IMR-90 (cell line): ENCODE results near the gene COX4I1. TPM values are rescaled to one million over a fixed set of nuclear protein-coding genes. Genes with fewer than 3 reads are reported as not detected.

Experiments used
- ATAC-seq: fragments of 200-7000 bp; cut with Tn5 transposase; 2 replicates; pipeline ENCODE4 v1.9.1; 2020; ENCODE audit warnings: low read depth, mild to moderate bottlenecking, moderate library complexity
- BruUV-seq: library from RNA; stranded (reverse); fragments of 400-500 nt; replicated peaks from 2 replicates; lab custom pipeline; 2021; lab: Mats Ljungman, UMichigan
- CTCF ChIA-PET: fragments of 300-600 bp; formaldehyde crosslinking; extraction: SDS; loops from one replicate; lab custom pipeline; 2021; ENCODE audit warnings: antibody characterized with exemption; lab: Yijun Ruan, JAX
- POLR2A ChIA-PET: fragments of 300-600 bp; sonication (Branson Sonifier 250); formaldehyde crosslinking; loops from one replicate; lab custom pipeline; 2022; ENCODE audit warnings: antibody characterized with exemption; ENCODE audit not compliant: unreplicated experiment; lab: Charles Lee
- DNase-seq: peaks from one replicate; pipeline ENCODE4 v3.0.0; 2013
- H2AFZ ChIP-seq: replicated peaks from 2 replicates; pipeline ENCODE3; 2013; ENCODE audit warnings: low read length, mild to moderate bottlenecking; ENCODE audit not compliant: poor library complexity
- H2AK5ac ChIP-seq: 2 replicates; pipeline ENCODE4 v1.6.1; 2013; ENCODE audit warnings: low read depth, low read length, inconsistent platforms
- H2AK9ac ChIP-seq: replicated peaks from 2 replicates; pipeline ENCODE3; 2013; ENCODE audit warnings: mild to moderate bottlenecking, low read depth, low read length, moderate library complexity; ENCODE audit not compliant: poor library complexity
- H2BK120ac ChIP-seq: 2 replicates; pipeline ENCODE4 v1.6.1; 2013; ENCODE audit warnings: low read depth, low read length, inconsistent platforms
- H2BK15ac ChIP-seq: 3 replicates; pipeline ENCODE4 v1.6.1; 2013; ENCODE audit warnings: low read depth, low read length, inconsistent platforms
- H2BK20ac ChIP-seq: 2 replicates; pipeline ENCODE4 v1.6.1; 2013; ENCODE audit warnings: low read depth, mild to moderate bottlenecking, inconsistent platforms, low read length, moderate library complexity
- H2BK5ac ChIP-seq: 2 replicates; pipeline ENCODE4 v1.6.1; 2013; ENCODE audit warnings: mild to moderate bottlenecking, low read depth, low read length, inconsistent platforms; ENCODE audit not compliant: poor library complexity, severe bottlenecking
- H3K14ac ChIP-seq: replicated peaks from 2 replicates; pipeline ENCODE4 v1.6.1; 2013; ENCODE audit warnings: low read depth, low read length, inconsistent platforms
- H3K18ac ChIP-seq: 2 replicates; pipeline ENCODE4 v1.6.1; 2013; ENCODE audit warnings: low read depth, low read length, control low read depth
- H3K23ac ChIP-seq: 2 replicates; pipeline ENCODE4 v1.6.1; 2013; ENCODE audit warnings: low read depth, low read length, inconsistent platforms
- H3K27ac ChIP-seq: 2 replicates; pipeline ENCODE4 v1.5.1; 2013; ENCODE audit warnings: mild to moderate bottlenecking, control low read depth, low read length; ENCODE audit not compliant: insufficient read depth
- H3K27me3 ChIP-seq: 2 replicates; pipeline ENCODE4 v1.6.1; 2013; ENCODE audit warnings: low read length; ENCODE audit not compliant: control insufficient read depth, insufficient read depth
- H3K36me3 ChIP-seq: 2 replicates; pipeline ENCODE4 v1.6.1; 2013; ENCODE audit warnings: low read length, mixed read lengths; ENCODE audit not compliant: control insufficient read depth, insufficient read depth
- H3K4ac ChIP-seq: 2 replicates; pipeline ENCODE4 v1.6.1; 2013; ENCODE audit warnings: low read depth, low read length, inconsistent platforms
- H3K4me1 ChIP-seq: 2 replicates; pipeline ENCODE4 v1.6.1; 2013; ENCODE audit warnings: low read length, mixed read lengths; ENCODE audit not compliant: control insufficient read depth, insufficient read depth
- H3K4me2 ChIP-seq: 2 replicates; pipeline ENCODE4 v1.6.1; 2013; ENCODE audit warnings: low read depth, mild to moderate bottlenecking, control low read depth, low read length, moderate library complexity
- H3K4me3 ChIP-seq: 2 replicates; pipeline ENCODE4 v1.5.1; 2013; ENCODE audit warnings: low read depth, mild to moderate bottlenecking, control low read depth, low read length, moderate library complexity; ENCODE audit not compliant: insufficient read depth
- H3K56ac ChIP-seq: 2 replicates; pipeline ENCODE4 v1.6.1; 2013; ENCODE audit warnings: low read length, inconsistent platforms; ENCODE audit not compliant: insufficient read depth; ENCODE audit errors: extremely low read depth
- H3K79me1 ChIP-seq, 2 experiments: 2 replicates each; pipeline ENCODE4 v1.6.1; 2013; ENCODE audit warnings: low read length in 2 of 2, inconsistent platforms in 1 of 2, low read depth in 1 of 2
- H3K9ac ChIP-seq: 2 replicates; pipeline ENCODE4 v1.6.1; 2013; ENCODE audit warnings: low read depth, low read length, control low read depth
- H3K9me1 ChIP-seq: 2 replicates; pipeline ENCODE4 v1.6.1; 2013; ENCODE audit warnings: low read length, inconsistent platforms; ENCODE audit not compliant: insufficient read depth
- H3K9me3 ChIP-seq: 2 replicates; pipeline ENCODE4 v1.6.1; 2013; ENCODE audit warnings: low read length; ENCODE audit not compliant: control insufficient read depth, insufficient read depth
- H4K20me1 ChIP-seq: 2 replicates; pipeline ENCODE4 v1.6.1; 2013; ENCODE audit warnings: low read length, inconsistent platforms; ENCODE audit not compliant: insufficient read depth
- H4K5ac ChIP-seq: 2 replicates; pipeline ENCODE4 v1.6.1; 2013; ENCODE audit warnings: mild to moderate bottlenecking, low read depth, low read length, control low read depth
- H4K8ac ChIP-seq, 2 experiments: 2 replicates each; pipeline ENCODE4 v1.6.1; 2013; ENCODE audit warnings: low read depth in 2 of 2, low read length in 2 of 2, control low read depth in 1 of 2, inconsistent platforms in 1 of 2
- H4K91ac ChIP-seq: 2 replicates; pipeline ENCODE4 v1.6.1; 2013; ENCODE audit warnings: low read depth, low read length, inconsistent platforms; ENCODE audit not compliant: insufficient read depth
- CEBPB ChIP-seq: IDR thresholded peaks from 2 replicates; pipeline ENCODE4 v1.6.1; 2012; ENCODE audit warnings: low read depth, low read length, improper control_type of control experiment
- CHD1 ChIP-seq: IDR thresholded peaks from 2 replicates; pipeline ENCODE4 v1.6.1; 2012; ENCODE audit warnings: low read depth, low read length, improper control_type of control experiment
- FOS ChIP-seq: fragments of 150-350 bp; IDR thresholded peaks from 2 replicates; pipeline ENCODE4 v1.6.1; 2016; ENCODE audit warnings: low read depth, low read length
- NFE2L2 ChIP-seq: fragments of 150-350 bp; IDR thresholded peaks from 2 replicates; pipeline ENCODE4 v1.6.1; 2016; ENCODE audit warnings: low read depth, mild to moderate bottlenecking, low read length
- RAD21 ChIP-seq: IDR thresholded peaks from 2 replicates; pipeline ENCODE4 v1.6.1; 2012; ENCODE audit warnings: low read length, improper control_type of control experiment
- RCOR1 ChIP-seq: IDR thresholded peaks from 2 replicates; pipeline ENCODE4 v1.6.1; 2012; ENCODE audit warnings: mild to moderate bottlenecking, low read length, improper control_type of control experiment; ENCODE audit not compliant: insufficient replicate concordance
- WGBS, 2 experiments: methylation state at CpG; one replicate each; pipeline versions ENCODE4 v1.1.5 to v1.1.7; 2013; ENCODE audit warnings: missing lambda C conversion rate in 2 of 2; ENCODE audit not compliant: insufficient read length in 1 of 2; ENCODE audit errors: extremely low coverage in 2 of 2; 5-methylcytosine and 5-hydroxymethylcytosine counted together
- dilution Hi-C: fragments of 300-500 bp; cut with HindIII; formaldehyde crosslinking; loops from one replicate; pipeline ENCODE4 v1.14.3; 2018; ENCODE audit warnings: low sequenced_read_pairs; ENCODE audit not compliant: unreplicated experiment
- in situ Hi-C: fragments of 300-500 bp; cut with MboI; formaldehyde crosslinking; loops from 3 replicates; pipeline ENCODE4 v1.14.3; 2019; ENCODE audit warnings: low sequenced_read_pairs, inconsistent platforms, mixed read lengths
- intact Hi-C: fragments of 100-400 bp; cut with micrococcal nuclease; formaldehyde crosslinking; loops from 2 replicates; pipeline ENCODE4 v1.10.0; 2022
- polyA plus RNA-seq, 3 experiments: library from polyadenylated mRNA; depleted of rRNA; stranded (reverse); fragments of >200 nt; gene quantifications; 2 replicates each; pipeline ENCODE4 v1.2.3, GENCODE V29; 2012; ENCODE audit warnings: low replicate concordance in 1 of 3
- total RNA-seq: library from RNA; depleted of rRNA; stranded (reverse); fragments of >200 nt; gene quantifications from 2 replicates; pipeline ENCODE4 v1.2.3, GENCODE V29; 2012
- TF ChIP-seq, protein P1 (sequence below): conservative IDR thresholded peaks from 2 replicates; pipeline ENCODE4 v1.5.1; 2012; ENCODE audit warnings: mild to moderate bottlenecking, low read depth, low read length, improper control_type of control experiment
- TF ChIP-seq, protein P2 (sequence below): fragments of 150-350 bp; IDR thresholded peaks from 2 replicates; pipeline ENCODE4 v1.6.1; 2016; ENCODE audit warnings: low read depth, mild to moderate bottlenecking, low read length, moderate library complexity, borderline replicate concordance

COX4I1 gene
- total and polyA plus RNA-seq, 2 of the 4 experiments (the other 2 are of a cell fraction) = 397 to 700 TPM

DNA sequence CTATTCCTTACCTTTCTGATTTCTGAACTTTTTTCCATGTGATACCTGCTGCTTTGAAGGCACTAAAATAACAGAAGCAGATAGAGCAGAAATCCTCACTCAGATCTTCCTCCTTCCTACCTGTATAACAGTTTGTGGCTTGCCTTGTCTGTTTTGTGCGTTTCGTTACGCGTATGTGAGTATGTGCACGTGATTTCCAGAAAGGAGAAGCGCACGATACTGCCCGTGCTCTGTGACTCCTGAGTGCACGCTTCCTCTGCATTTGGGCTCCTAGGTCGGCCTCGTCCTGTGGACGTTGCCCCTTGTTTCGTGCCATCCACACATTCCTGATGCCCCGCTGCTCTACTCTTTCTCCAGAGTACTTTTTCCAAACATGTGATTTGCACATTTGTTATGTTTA is 4.1 kb downstream of the COX4I1 start:
- peaks cover 44% of the 10 kb centered on the region for H3K36me3 ChIP-seq
- ATAC-seq = no peak
- no TSS peak for BruUV-seq

More for the DNA sequence above, 4.1 kb downstream of the COX4I1 start:
- Histone ChIP-seq H3K56ac (no peak overlapping the region), H2BK120ac (no peak overlapping the region), H3K4ac (no peak overlapping the region), H3K27ac (no peak overlapping the region), H3K4me1 (peaks cover 2% of the 10 kb centered on the region; the same call in 1 of the 2 replicates), H2AK9ac (no peak overlapping the region), H3K4me2 (no peak overlapping the region), H4K91ac (no peak overlapping the region), H3K18ac (no peak overlapping the region), H3K9ac (no peak overlapping the region), H4K20me1 (peaks cover 45% of the 10 kb centered on the region), H3K14ac (no peak overlapping the region), H3K27me3 (no peaks in the 10 kb centered on the region), H2BK20ac (no peak overlapping the region), H2BK5ac (no peak overlapping the region), H3K9me1 (no peaks in the 10 kb centered on the region; the same call in 1 of the 2 replicates), H3K79me1 (peaks cover 41 to 57% of the 10 kb centered on the region in 2 experiments), H3K23ac (no peak overlapping the region), H2AFZ (no peak overlapping the region), H2BK15ac (no peak overlapping the region), H3K4me3 (no peak overlapping the region), H3K9me3 (no peaks in the 10 kb centered on the region), H2AK5ac (no peak overlapping the region), H4K8ac (no peak overlapping the region), H4K5ac (no peak overlapping the region)
- 83% methylated on average over 8 of the region's 14 CpGs; no CpG with 5 or more reads in 1 of the 2 experiments for WGBS, 2 experiments
- TF ChIP-seq CHD1 = no peak
- TF ChIP-seq CEBPB = no peak
- TF ChIP-seq, protein P1, sequence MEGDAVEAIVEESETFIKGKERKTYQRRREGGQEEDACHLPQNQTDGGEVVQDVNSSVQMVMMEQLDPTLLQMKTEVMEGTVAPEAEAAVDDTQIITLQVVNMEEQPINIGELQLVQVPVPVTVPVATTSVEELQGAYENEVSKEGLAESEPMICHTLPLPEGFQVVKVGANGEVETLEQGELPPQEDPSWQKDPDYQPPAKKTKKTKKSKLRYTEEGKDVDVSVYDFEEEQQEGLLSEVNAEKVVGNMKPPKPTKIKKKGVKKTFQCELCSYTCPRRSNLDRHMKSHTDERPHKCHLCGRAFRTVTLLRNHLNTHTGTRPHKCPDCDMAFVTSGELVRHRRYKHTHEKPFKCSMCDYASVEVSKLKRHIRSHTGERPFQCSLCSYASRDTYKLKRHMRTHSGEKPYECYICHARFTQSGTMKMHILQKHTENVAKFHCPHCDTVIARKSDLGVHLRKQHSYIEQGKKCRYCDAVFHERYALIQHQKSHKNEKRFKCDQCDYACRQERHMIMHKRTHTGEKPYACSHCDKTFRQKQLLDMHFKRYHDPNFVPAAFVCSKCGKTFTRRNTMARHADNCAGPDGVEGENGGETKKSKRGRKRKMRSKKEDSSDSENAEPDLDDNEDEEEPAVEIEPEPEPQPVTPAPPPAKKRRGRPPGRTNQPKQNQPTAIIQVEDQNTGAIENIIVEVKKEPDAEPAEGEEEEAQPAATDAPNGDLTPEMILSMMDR = no peak
- no peak for TF ChIP-seq RCOR1
- no peak for TF ChIP-seq RAD21
- TF ChIP-seq, protein P2, sequence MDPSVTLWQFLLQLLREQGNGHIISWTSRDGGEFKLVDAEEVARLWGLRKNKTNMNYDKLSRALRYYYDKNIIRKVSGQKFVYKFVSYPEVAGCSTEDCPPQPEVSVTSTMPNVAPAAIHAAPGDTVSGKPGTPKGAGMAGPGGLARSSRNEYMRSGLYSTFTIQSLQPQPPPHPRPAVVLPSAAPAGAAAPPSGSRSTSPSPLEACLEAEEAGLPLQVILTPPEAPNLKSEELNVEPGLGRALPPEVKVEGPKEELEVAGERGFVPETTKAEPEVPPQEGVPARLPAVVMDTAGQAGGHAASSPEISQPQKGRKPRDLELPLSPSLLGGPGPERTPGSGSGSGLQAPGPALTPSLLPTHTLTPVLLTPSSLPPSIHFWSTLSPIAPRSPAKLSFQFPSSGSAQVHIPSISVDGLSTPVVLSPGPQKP = no peak
- TF ChIP-seq FOS = no peak
- no peak for TF ChIP-seq NFE2L2
- in situ Hi-C loops = loop anchor here (25.0 kb wide), 1 partner anchor 509 kb away; no protein-coding TSS in a partner anchor
- ChIA-PET CTCF (no interaction called here), POLR2A (no interaction called here)
- dilution Hi-C loops = no loop called here
- intact Hi-C loops = no loop called here
- DNase-seq = no peak
